ENCODE data around the gene DET1. TPM values are rescaled to one million over a fixed set of nuclear protein-coding genes. Genes with fewer than 3 reads are reported as not detected.

The DET1 gene
- total RNA-seq, result 1 to 10 TPM; 3.3 to 6.7 TPM
- 1 to 10 TPM; 2.5 to 2.6 TPM for polyA plus RNA-seq
- long read RNA-seq, donor 1, transcript DET1-207 (6 exons, 2,315 nt), result major isoform, 5 of 13 reads
- long read RNA-seq, donor 1, partial matches to known transcripts, result 1 of 13 reads
- long read RNA-seq, donor 1, other reads (novel, unspliced or antisense), result 7 of 13 reads
- long read RNA-seq, donor 2, partial matches to known transcripts, result 0 of 4 reads
- long read RNA-seq, donor 2, other reads (novel, unspliced or antisense), result 3 of 4 reads

GRCh38 chr15:88546248-88547129, at the start of gene DET1:
DET1 (minus strand) TSS chr15:88546681; CDS start chr15:88531705, 14,976 bp downstream.
- no peaks in the 10 kb centered on the region for H3K9me3 ChIP-seq (ENCODE audit: control insufficient read depth, low read length)
- peak within 1 kb of the TSS; percentile 62 to 77 for H3K4me3 ChIP-seq (ENCODE audit: low read length in 2 of 2)
- DNase-seq, result peak; percentile 97
- H3K27ac ChIP-seq (ENCODE audit: low read depth in 1 of 2, low read length in 2 of 2), result no peak within 1 kb of the TSS
- H3K27me3 ChIP-seq (ENCODE audit: control insufficient read depth in 1 of 2, insufficient read depth in 2 of 2, low read length in 1 of 2), result no peaks in the 10 kb centered on the region
- no peaks in the 10 kb centered on the region for H3K36me3 ChIP-seq (ENCODE audit: control insufficient read depth in 1 of 2, insufficient read depth in 2 of 2, low read length in 1 of 2)
- ATAC-seq (ENCODE audit: low FRiP score), result peak; percentile 100
- WGBS, 2 donors, result 3% methylated on average over 33 of the region's 33 CpGs
- intact Hi-C loops (cut with DNase I), result no loop called here
- no peaks in the 10 kb centered on the region for H3K4me1 ChIP-seq (ENCODE audit: control insufficient read depth in 1 of 2, insufficient read depth in 2 of 2, low read length in 2 of 2)

- Histone ChIP-seq H3K36me3 (ENCODE audit: control insufficient read depth in 1 of 2, insufficient read depth in 2 of 2, low read length in 1 of 2) (no peaks in the 10 kb centered on the region), H3K4me3 (ENCODE audit: low read length in 2 of 2) (no peak overlapping the region), H3K27ac (ENCODE audit: low read depth in 1 of 2, low read length in 2 of 2) (no peak overlapping the region), H3K4me1 (ENCODE audit: control insufficient read depth in 1 of 2, insufficient read depth in 2 of 2, low read length in 2 of 2) (no peaks in the 10 kb centered on the region), H3K9me3 (ENCODE audit: control insufficient read depth, low read length) (no peaks in the 10 kb centered on the region), H3K27me3 (ENCODE audit: control insufficient read depth in 1 of 2, insufficient read depth in 2 of 2, low read length in 1 of 2) (no peaks in the 10 kb centered on the region)
- intact Hi-C loops (cut with DNase I), result no loop called here
- ATAC-seq (ENCODE audit: low FRiP score) (no peak), DNase-seq (no peak)
These were observed 44.9 kb upstream of the DET1 start for GRCh38 chr15:88591384-88591783.

DNA sequence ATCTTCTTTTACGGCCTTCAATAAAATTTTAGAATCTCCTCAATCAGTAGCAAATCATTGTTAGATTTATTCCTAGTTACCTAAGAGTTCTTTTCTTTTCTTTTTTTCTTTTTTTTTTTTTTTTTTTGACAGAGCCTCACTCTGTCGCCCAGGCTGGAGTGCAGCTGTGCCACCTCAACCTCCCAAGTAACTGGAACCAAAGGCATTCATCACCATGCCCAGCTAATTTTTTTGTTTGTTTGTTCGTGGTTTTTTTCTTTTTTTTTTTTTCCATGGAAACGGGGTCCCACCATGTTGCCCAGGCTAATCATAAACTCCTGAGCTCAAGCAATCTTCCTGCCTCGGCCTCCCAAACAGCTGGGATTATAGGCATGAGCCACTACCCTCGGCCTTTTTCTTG, 44.3 kb upstream of the DET1 start:
- WGBS, 2 donors, result 76 to 82% methylated on average over 6 of the region's 6 CpGs
- H3K27ac ChIP-seq (ENCODE audit: low read depth in 1 of 2, low read length in 2 of 2), result no peak overlapping the region
- H3K4me3 ChIP-seq (ENCODE audit: low read length in 2 of 2), result no peak overlapping the region
- no peaks in the 10 kb centered on the region for H3K27me3 ChIP-seq (ENCODE audit: control insufficient read depth in 1 of 2, insufficient read depth in 2 of 2, low read length in 1 of 2)
- ATAC-seq (ENCODE audit: low FRiP score) (no peak), DNase-seq (no peak)
- no peaks in the 10 kb centered on the region for H3K4me1 ChIP-seq (ENCODE audit: control insufficient read depth in 1 of 2, insufficient read depth in 2 of 2, low read length in 2 of 2)
- H3K9me3 ChIP-seq (ENCODE audit: control insufficient read depth, low read length), result no peaks in the 10 kb centered on the region
- intact Hi-C loops (cut with DNase I), result no loop called here
- no peaks in the 10 kb centered on the region for H3K36me3 ChIP-seq (ENCODE audit: control insufficient read depth in 1 of 2, insufficient read depth in 2 of 2, low read length in 1 of 2)

DNA sequence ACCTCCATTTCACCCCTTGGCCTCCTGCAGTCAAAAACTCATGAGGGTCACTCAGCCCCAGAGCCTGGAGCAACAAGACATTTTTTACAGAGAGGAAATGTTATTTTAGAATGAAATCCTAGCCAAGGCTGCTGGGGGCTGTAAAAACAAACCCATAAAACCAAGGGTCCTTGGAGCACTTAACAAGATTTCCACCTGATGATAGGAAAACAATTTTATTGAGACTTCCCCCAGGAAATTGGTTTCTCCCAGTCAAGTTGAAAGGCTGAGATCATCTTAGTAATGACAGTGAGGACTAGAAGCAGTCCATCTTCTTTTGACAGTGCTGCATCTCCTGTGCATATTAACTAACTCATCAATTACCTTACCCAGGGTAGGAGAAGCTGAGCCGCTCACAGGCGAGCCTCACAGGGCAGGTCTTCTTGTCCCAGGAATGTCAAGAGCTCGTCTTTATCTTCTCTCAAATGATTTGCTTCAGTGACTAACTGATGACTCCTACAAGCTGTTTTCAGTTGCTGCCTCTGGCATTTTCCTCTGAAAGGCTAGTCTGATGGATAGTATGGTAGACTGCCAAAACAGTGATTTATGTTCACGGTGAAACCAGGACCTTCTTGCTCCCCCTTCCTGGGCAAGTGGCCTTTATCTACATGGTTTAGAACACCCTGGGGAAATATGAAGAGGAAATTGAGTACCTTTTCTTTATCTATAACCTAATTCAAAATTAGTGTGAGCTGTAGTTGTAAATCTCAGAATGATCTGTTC, 40.1 kb upstream of the DET1 start:
- Histone ChIP-seq H3K27me3 (ENCODE audit: control insufficient read depth in 1 of 2, insufficient read depth in 2 of 2, low read length in 1 of 2) (no peaks in the 10 kb centered on the region), H3K36me3 (ENCODE audit: control insufficient read depth in 1 of 2, insufficient read depth in 2 of 2, low read length in 1 of 2) (no peaks in the 10 kb centered on the region), H3K9me3 (ENCODE audit: control insufficient read depth, low read length) (peaks cover 3% of the 10 kb centered on the region), H3K4me1 (ENCODE audit: control insufficient read depth in 1 of 2, insufficient read depth in 2 of 2, low read length in 2 of 2) (no peaks in the 10 kb centered on the region), H3K27ac (ENCODE audit: low read depth in 1 of 2, low read length in 2 of 2) (no peak overlapping the region), H3K4me3 (ENCODE audit: low read length in 2 of 2) (no peak overlapping the region)
- intact Hi-C loops (cut with DNase I), result no loop called here
- ATAC-seq (ENCODE audit: low FRiP score) (no peak), DNase-seq (no peak)
- 27 to 32% methylated on average over 4 of the region's 4 CpGs for WGBS, 2 donors

DNA sequence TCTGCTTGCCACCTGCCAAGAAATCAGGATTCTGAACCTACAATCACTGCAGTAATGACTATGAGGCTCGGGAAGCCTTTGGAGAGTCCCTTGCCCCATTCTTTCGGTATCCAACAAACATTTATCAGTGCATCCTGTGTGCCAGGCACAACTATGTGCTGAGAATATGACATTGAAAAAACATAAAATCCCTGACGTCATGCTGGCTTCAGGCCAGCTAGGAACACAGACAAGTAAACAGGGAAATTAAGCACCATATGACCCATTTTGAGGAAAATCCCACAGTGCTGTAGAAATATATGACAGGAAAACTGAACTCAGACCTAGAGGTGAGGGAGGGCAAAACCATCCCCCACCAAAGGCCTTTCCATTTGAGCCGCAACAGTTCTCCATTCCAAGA, 34.1 kb upstream of the DET1 start:
- 36 to 38% methylated on average over 4 of the region's 4 CpGs for WGBS, 2 donors
- intact Hi-C loops (cut with DNase I), result no loop called here
- no peak for DNase-seq
- Histone ChIP-seq H3K4me3 (ENCODE audit: low read length in 2 of 2) (no peak overlapping the region), H3K36me3 (ENCODE audit: control insufficient read depth in 1 of 2, insufficient read depth in 2 of 2, low read length in 1 of 2) (no peaks in the 10 kb centered on the region), H3K9me3 (ENCODE audit: control insufficient read depth, low read length) (peaks cover 3% of the 10 kb centered on the region), H3K4me1 (ENCODE audit: control insufficient read depth in 1 of 2, insufficient read depth in 2 of 2, low read length in 2 of 2) (no peaks in the 10 kb centered on the region), H3K27me3 (ENCODE audit: control insufficient read depth in 1 of 2, insufficient read depth in 2 of 2, low read length in 1 of 2) (no peaks in the 10 kb centered on the region), H3K27ac (ENCODE audit: low read depth in 1 of 2, low read length in 2 of 2) (no peak overlapping the region)
- ATAC-seq (ENCODE audit: low FRiP score), result no peak

DNA sequence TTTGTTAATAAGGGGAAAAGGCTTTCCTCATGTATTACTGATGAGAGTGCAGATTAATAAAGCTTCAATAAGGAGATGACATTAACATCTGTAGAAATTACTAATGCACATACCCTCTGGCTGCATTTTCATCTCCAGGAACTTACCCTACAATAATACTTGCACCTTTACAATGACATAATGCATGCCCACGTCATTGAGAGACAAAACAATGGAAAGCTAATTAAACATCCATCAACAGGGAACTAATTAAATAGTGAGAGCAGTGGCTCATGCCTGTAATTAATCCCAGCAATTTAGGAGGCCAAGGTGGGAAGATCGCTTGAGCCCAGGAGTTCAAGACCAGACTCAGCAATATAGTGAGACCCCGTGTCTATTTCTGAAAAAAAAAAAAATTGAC, 32.8 kb upstream of the DET1 start:
- H3K27ac ChIP-seq (ENCODE audit: low read depth in 1 of 2, low read length in 2 of 2), result no peak overlapping the region
- 76 to 78% methylated on average over 3 of the region's 3 CpGs for WGBS, 2 donors
- DNase-seq (no peak), ATAC-seq (ENCODE audit: low FRiP score) (no peak)
- H3K4me1 ChIP-seq (ENCODE audit: control insufficient read depth in 1 of 2, insufficient read depth in 2 of 2, low read length in 2 of 2), result no peaks in the 10 kb centered on the region
- no peaks in the 10 kb centered on the region for H3K27me3 ChIP-seq (ENCODE audit: control insufficient read depth in 1 of 2, insufficient read depth in 2 of 2, low read length in 1 of 2)
- peaks cover 3% of the 10 kb centered on the region for H3K9me3 ChIP-seq (ENCODE audit: control insufficient read depth, low read length)
- intact Hi-C loops (cut with DNase I), result no loop called here
- no peak overlapping the region for H3K4me3 ChIP-seq (ENCODE audit: low read length in 2 of 2)
- no peaks in the 10 kb centered on the region for H3K36me3 ChIP-seq (ENCODE audit: control insufficient read depth in 1 of 2, insufficient read depth in 2 of 2, low read length in 1 of 2)

DNA sequence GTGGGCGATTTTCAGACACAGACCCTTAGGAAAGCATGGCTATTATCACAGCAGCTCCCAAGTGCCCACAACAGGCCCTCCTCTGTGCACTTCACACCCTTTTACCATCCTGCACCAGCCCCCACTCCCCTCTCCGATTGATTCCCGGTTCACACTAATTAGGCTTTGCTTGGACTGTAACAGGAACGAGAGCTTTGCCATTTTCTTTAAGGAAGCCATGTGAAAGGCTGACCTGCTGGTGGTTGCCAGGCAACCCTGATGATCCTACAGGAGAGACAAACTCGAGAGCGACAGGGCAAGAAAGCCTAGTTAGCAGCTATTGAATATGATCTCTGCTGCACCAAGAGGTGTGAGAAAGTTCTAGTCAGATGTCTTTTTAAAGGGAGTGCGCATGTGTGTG, 28.2 kb upstream of the DET1 start:
- ATAC-seq (ENCODE audit: low FRiP score) (no peak), DNase-seq (no peak)
- Histone ChIP-seq H3K4me1 (ENCODE audit: control insufficient read depth in 1 of 2, insufficient read depth in 2 of 2, low read length in 2 of 2) (no peaks in the 10 kb centered on the region), H3K27ac (ENCODE audit: low read depth in 1 of 2, low read length in 2 of 2) (no peak overlapping the region), H3K27me3 (ENCODE audit: control insufficient read depth in 1 of 2, insufficient read depth in 2 of 2, low read length in 1 of 2) (no peaks in the 10 kb centered on the region), H3K36me3 (ENCODE audit: control insufficient read depth in 1 of 2, insufficient read depth in 2 of 2, low read length in 1 of 2) (no peaks in the 10 kb centered on the region), H3K9me3 (ENCODE audit: control insufficient read depth, low read length) (peaks cover 3% of the 10 kb centered on the region), H3K4me3 (ENCODE audit: low read length in 2 of 2) (no peak overlapping the region)
- 31 to 33% methylated on average over 7 of the region's 7 CpGs for WGBS, 2 donors
- intact Hi-C loops (cut with DNase I), result no loop called here

DNA sequence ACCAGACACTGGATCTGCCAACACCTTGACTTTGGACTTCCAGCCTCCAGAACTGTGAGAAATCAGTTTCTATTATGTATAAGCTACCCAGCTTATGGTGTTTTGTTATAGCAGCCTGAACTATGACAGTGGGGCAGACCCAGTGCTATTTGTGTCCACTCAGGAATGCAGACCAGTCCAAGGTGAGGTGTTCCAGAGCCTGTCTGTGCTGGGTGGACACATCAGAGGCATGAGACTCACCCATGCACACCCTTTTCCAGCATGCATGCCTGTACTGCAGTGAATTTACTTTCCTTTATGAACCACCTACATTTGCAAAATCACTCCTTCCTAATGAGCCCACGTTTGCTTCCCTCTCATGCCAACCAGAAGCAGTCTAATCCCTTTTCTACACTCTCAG, 27.6 kb upstream of the DET1 start:
- WGBS, 2 donors, result 54 to 62% methylated on average over 1 of the region's 1 CpG
- H3K36me3 ChIP-seq (ENCODE audit: control insufficient read depth in 1 of 2, insufficient read depth in 2 of 2, low read length in 1 of 2), result no peaks in the 10 kb centered on the region
- no peak for DNase-seq
- no peak overlapping the region for H3K27ac ChIP-seq (ENCODE audit: low read depth in 1 of 2, low read length in 2 of 2)
- ATAC-seq (ENCODE audit: low FRiP score), result no peak
- peaks cover 3% of the 10 kb centered on the region for H3K9me3 ChIP-seq (ENCODE audit: control insufficient read depth, low read length)
- intact Hi-C loops (cut with DNase I), result no loop called here
- H3K4me1 ChIP-seq (ENCODE audit: control insufficient read depth in 1 of 2, insufficient read depth in 2 of 2, low read length in 2 of 2), result no peaks in the 10 kb centered on the region
- no peaks in the 10 kb centered on the region for H3K27me3 ChIP-seq (ENCODE audit: control insufficient read depth in 1 of 2, insufficient read depth in 2 of 2, low read length in 1 of 2)
- H3K4me3 ChIP-seq (ENCODE audit: low read length in 2 of 2), result no peak overlapping the region
